SK-N-SH treated with all-trans-retinoic acid at 6 μM for 48 hours (cell line): ENCODE data around the gene POC1A.

Source experiments
- ATAC-seq: fragments of 200-7000 bp; cut with Tn5 transposase; 3 replicates; pipeline ENCODE4 v1.9.1; 2020; ENCODE audit warnings: mild to moderate bottlenecking, moderate library complexity
- ARNTL ChIP-seq: fragments of 450-650 bp; formaldehyde crosslinking; IDR thresholded peaks from 2 replicates; pipeline ENCODE4 v1.5.0; 2020; ENCODE audit warnings: low read depth, mild to moderate bottlenecking, moderate library complexity, borderline replicate concordance
- BACH2 ChIP-seq: fragments of 250-450 bp; sonication (Bioruptor Pico); IDR thresholded peaks from 2 replicates; pipeline ENCODE4 v1.9.0; 2021; ENCODE audit warnings: mild to moderate bottlenecking, borderline replicate concordance
- CSDC2 ChIP-seq: fragments of 250-450 bp; sonication (Bioruptor Pico); IDR thresholded peaks from 2 replicates; pipeline ENCODE4 v1.5.0; 2020; ENCODE audit warnings: mild to moderate bottlenecking, moderate library complexity
- ESRRG ChIP-seq: fragments of 250-450 bp; sonication (Bioruptor Pico); IDR thresholded peaks from 2 replicates; pipeline ENCODE4 v1.6.1; 2021; ENCODE audit warnings: mild to moderate bottlenecking
- GLIS3 ChIP-seq: fragments of 250-450 bp; sonication (Bioruptor Pico); IDR thresholded peaks from 2 replicates; pipeline ENCODE4 v1.5.0; 2020; ENCODE audit warnings: mild to moderate bottlenecking, moderate library complexity
- ISL1 ChIP-seq: fragments of 250-450 bp; sonication (Bioruptor Pico); IDR thresholded peaks from 2 replicates; pipeline ENCODE4 v2.1.2; 2022; ENCODE audit warnings: mild to moderate bottlenecking, moderate library complexity
- OSR1 ChIP-seq: fragments of 250-450 bp; sonication (Bioruptor Pico); IDR thresholded peaks from 2 replicates; pipeline ENCODE4 v1.8.0; 2022; ENCODE audit warnings: moderate library complexity, mild to moderate bottlenecking, inconsistent platforms
- PPARA ChIP-seq: fragments of 250-450 bp; sonication (Bioruptor Pico); IDR thresholded peaks from 2 replicates; pipeline ENCODE4 v1.5.0; 2020; ENCODE audit warnings: mild to moderate bottlenecking, borderline replicate concordance
- RARB ChIP-seq: fragments of 250-450 bp; sonication (Bioruptor Pico); IDR thresholded peaks from 2 replicates; pipeline ENCODE4 v1.8.0; 2021; ENCODE audit warnings: mild to moderate bottlenecking, moderate library complexity
- SNAI2 ChIP-seq: fragments of 250-450 bp; sonication (Bioruptor Pico); IDR thresholded peaks from 2 replicates; pipeline ENCODE4 v1.5.0; 2020; ENCODE audit warnings: mild to moderate bottlenecking, moderate library complexity
- TCF4 ChIP-seq: fragments of 250-450 bp; sonication (Bioruptor Pico); IDR thresholded peaks from 2 replicates; pipeline ENCODE4 v1.8.0; 2021; ENCODE audit warnings: mild to moderate bottlenecking, moderate library complexity, borderline replicate concordance
- TOX ChIP-seq: fragments of 250-450 bp; sonication (Bioruptor Pico); IDR thresholded peaks from 2 replicates; pipeline ENCODE4 v1.8.0; 2021; ENCODE audit warnings: mild to moderate bottlenecking, moderate library complexity, borderline replicate concordance
- ZC3H10 ChIP-seq: fragments of 250-450 bp; sonication (Bioruptor Pico); IDR thresholded peaks from 2 replicates; pipeline ENCODE4 v1.5.1; 2021; ENCODE audit warnings: mild to moderate bottlenecking, moderate library complexity
- ZFP3 ChIP-seq: fragments of 250-450 bp; sonication (Bioruptor Pico); IDR thresholded peaks from 2 replicates; pipeline ENCODE4 v1.5.0; 2020; ENCODE audit warnings: mild to moderate bottlenecking, moderate library complexity
- ZFP30 ChIP-seq: fragments of 450-650 bp; formaldehyde crosslinking; IDR thresholded peaks from 2 replicates; pipeline ENCODE4 v1.5.0; 2022; ENCODE audit warnings: mild to moderate bottlenecking, moderate library complexity
- ZNF565 ChIP-seq: fragments of 450-650 bp; formaldehyde crosslinking; conservative IDR thresholded peaks from 2 replicates; pipeline ENCODE4 v1.5.0; 2020; ENCODE audit warnings: low read depth, mild to moderate bottlenecking, moderate library complexity
- ZNF70 ChIP-seq: fragments of 450-650 bp; formaldehyde crosslinking; IDR thresholded peaks from 2 replicates; pipeline ENCODE4 v1.5.0; 2020; ENCODE audit warnings: mild to moderate bottlenecking, moderate library complexity
- TF ChIP-seq, protein P1 (sequence below): fragments of 250-450 bp; sonication (Bioruptor Pico); IDR thresholded peaks from 2 replicates; pipeline ENCODE4 v1.5.0; 2020; ENCODE audit warnings: mild to moderate bottlenecking, moderate library complexity
- TF ChIP-seq, protein P2 (sequence below): fragments of 250-450 bp; sonication (Bioruptor Pico); IDR thresholded peaks from 2 replicates; pipeline ENCODE4 v1.5.1; 2021; ENCODE audit warnings: mild to moderate bottlenecking, moderate library complexity
- TF ChIP-seq, protein P3 (sequence below): fragments of 250-450 bp; sonication (Bioruptor Pico); IDR thresholded peaks from 2 replicates; pipeline ENCODE4 v1.5.1; 2020; ENCODE audit warnings: low read depth, mild to moderate bottlenecking, moderate library complexity
- TF ChIP-seq, protein P4 (sequence below): fragments of 250-450 bp; sonication (Bioruptor Pico); IDR thresholded peaks from 2 replicates; pipeline ENCODE4 v1.8.0; 2020; ENCODE audit warnings: mild to moderate bottlenecking, moderate library complexity, borderline replicate concordance

Gene POC1A

DNA sequence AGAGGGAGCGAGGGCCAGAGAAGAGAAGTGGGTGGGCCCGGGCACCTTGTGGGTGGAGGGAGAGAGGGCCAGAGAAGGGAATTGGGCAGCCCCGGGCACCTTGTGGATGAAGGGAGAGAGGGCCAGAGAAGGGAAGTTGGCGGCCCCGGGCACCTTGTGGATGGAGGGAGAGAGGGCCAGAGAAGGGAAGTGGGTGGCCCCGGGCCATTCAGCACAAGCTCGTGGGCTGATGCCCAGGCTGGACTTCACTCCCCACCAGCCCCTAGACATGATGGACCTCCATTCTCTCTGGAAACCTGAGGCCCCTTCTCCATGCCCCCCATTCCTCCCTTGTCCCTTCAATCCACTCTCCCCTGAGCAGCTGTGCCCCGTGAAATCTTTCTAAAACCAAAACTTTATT is 113.6 kb downstream of the POC1A start:
- no peak for TF ChIP-seq PPARA (CRISPR knock-in tag)
- no peak for TF ChIP-seq ESRRG
- no peak for TF ChIP-seq ISL1 (CRISPR knock-in tag)
- no peak for TF ChIP-seq OSR1 (CRISPR knock-in tag)
- no peak for TF ChIP-seq ARNTL
- TF ChIP-seq ZNF70 (CRISPR knock-in tag), result no peak
- TF ChIP-seq ZC3H10 (CRISPR knock-in tag), result no peak
- TF ChIP-seq GLIS3 (CRISPR knock-in tag), result no peak
- no peak for TF ChIP-seq ZFP3 (CRISPR knock-in tag)
- no peak for TF ChIP-seq SNAI2 (CRISPR knock-in tag)
- TF ChIP-seq, protein P1, sequence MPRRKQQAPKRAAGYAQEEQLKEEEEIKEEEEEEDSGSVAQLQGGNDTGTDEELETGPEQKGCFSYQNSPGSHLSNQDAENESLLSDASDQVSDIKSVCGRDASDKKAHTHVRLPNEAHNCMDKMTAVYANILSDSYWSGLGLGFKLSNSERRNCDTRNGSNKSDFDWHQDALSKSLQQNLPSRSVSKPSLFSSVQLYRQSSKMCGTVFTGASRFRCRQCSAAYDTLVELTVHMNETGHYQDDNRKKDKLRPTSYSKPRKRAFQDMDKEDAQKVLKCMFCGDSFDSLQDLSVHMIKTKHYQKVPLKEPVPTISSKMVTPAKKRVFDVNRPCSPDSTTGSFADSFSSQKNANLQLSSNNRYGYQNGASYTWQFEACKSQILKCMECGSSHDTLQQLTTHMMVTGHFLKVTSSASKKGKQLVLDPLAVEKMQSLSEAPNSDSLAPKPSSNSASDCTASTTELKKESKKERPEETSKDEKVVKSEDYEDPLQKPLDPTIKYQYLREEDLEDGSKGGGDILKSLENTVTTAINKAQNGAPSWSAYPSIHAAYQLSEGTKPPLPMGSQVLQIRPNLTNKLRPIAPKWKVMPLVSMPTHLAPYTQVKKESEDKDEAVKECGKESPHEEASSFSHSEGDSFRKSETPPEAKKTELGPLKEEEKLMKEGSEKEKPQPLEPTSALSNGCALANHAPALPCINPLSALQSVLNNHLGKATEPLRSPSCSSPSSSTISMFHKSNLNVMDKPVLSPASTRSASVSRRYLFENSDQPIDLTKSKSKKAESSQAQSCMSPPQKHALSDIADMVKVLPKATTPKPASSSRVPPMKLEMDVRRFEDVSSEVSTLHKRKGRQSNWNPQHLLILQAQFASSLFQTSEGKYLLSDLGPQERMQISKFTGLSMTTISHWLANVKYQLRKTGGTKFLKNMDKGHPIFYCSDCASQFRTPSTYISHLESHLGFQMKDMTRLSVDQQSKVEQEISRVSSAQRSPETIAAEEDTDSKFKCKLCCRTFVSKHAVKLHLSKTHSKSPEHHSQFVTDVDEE (CRISPR knock-in tag), result no peak
- TF ChIP-seq, protein P2, sequence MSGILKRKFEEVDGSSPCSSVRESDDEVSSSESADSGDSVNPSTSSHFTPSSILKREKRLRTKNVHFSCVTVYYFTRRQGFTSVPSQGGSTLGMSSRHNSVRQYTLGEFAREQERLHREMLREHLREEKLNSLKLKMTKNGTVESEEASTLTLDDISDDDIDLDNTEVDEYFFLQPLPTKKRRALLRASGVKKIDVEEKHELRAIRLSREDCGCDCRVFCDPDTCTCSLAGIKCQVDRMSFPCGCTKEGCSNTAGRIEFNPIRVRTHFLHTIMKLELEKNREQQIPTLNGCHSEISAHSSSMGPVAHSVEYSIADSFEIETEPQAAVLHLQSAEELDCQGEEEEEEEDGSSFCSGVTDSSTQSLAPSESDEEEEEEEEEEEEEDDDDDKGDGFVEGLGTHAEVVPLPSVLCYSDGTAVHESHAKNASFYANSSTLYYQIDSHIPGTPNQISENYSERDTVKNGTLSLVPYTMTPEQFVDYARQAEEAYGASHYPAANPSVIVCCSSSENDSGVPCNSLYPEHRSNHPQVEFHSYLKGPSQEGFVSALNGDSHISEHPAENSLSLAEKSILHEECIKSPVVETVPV, result no peak
- no peak for TF ChIP-seq RARB (CRISPR knock-in tag)
- TF ChIP-seq CSDC2 (CRISPR knock-in tag), result no peak
- ATAC-seq, result no peak

DNA sequence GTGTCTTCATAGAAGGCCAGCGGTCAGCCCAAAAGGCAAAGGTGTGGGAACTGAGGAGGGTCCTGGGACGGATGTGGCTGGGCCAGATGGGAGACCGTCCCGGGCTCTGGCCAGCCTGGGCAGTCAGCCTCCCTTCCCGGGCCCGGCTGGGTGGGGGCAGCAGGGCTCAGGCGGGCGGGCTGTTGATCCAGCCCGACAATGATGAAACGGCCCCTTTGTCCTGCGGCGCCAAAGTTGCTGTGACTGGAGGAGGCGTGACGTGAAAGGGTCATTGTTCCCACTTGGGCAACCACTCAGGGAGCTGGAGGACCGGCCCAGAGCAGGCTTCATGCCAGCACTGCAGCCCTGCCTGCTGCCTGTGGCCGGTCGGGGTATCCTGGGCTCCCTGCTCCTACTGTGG is 114.4 kb downstream of the POC1A start:
- TF ChIP-seq, protein P3, sequence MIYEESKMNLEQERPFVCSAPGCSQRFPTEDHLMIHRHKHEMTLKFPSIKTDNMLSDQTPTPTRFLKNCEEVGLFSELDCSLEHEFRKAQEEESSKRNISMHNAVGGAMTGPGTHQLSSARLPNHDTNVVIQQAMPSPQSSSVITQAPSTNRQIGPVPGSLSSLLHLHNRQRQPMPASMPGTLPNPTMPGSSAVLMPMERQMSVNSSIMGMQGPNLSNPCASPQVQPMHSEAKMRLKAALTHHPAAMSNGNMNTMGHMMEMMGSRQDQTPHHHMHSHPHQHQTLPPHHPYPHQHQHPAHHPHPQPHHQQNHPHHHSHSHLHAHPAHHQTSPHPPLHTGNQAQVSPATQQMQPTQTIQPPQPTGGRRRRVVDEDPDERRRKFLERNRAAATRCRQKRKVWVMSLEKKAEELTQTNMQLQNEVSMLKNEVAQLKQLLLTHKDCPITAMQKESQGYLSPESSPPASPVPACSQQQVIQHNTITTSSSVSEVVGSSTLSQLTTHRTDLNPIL (CRISPR knock-in tag), result no peak
- TF ChIP-seq ZFP30, result no peak
- TF ChIP-seq, protein P4, sequence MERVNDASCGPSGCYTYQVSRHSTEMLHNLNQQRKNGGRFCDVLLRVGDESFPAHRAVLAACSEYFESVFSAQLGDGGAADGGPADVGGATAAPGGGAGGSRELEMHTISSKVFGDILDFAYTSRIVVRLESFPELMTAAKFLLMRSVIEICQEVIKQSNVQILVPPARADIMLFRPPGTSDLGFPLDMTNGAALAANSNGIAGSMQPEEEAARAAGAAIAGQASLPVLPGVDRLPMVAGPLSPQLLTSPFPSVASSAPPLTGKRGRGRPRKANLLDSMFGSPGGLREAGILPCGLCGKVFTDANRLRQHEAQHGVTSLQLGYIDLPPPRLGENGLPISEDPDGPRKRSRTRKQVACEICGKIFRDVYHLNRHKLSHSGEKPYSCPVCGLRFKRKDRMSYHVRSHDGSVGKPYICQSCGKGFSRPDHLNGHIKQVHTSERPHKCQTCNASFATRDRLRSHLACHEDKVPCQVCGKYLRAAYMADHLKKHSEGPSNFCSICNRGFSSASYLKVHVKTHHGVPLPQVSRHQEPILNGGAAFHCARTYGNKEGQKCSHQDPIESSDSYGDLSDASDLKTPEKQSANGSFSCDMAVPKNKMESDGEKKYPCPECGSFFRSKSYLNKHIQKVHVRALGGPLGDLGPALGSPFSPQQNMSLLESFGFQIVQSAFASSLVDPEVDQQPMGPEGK (CRISPR knock-in tag), result no peak
- TF ChIP-seq ISL1 (CRISPR knock-in tag), result no peak
- ATAC-seq, result no peak

DNA sequence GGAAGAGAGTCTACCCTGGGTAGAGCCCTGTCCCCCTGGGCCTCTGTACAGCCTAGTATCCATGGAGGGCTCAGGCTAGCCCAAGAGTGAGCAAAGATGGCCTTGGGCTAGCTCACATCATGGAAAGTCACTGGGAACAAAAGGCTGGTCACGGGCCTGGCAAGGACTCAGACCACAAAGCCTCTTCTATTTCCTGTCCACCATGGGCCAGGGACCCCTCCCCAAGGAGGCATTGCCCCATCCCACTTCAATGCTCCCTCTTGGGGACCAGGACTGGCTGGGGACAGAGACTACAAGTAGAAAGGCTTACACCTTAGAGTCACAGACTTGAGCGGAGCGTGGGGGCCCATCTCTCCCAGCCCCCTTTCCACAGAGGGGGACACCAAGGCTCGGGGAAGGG is 114.8 kb downstream of the POC1A start:
- no peak for TF ChIP-seq OSR1 (CRISPR knock-in tag)
- TF ChIP-seq TCF4 (CRISPR knock-in tag), result no peak
- no peak for TF ChIP-seq ZNF70 (CRISPR knock-in tag)
- TF ChIP-seq ZNF565, result no peak
- no peak for TF ChIP-seq TOX (CRISPR knock-in tag)
- TF ChIP-seq, protein P2, result no peak
- no peak for TF ChIP-seq PPARA (CRISPR knock-in tag)
- TF ChIP-seq ZC3H10 (CRISPR knock-in tag), result no peak
- TF ChIP-seq, protein P4 (CRISPR knock-in tag), result no peak
- TF ChIP-seq ZFP3 (CRISPR knock-in tag), result no peak
- no peak for TF ChIP-seq ESRRG
- TF ChIP-seq, protein P1 (CRISPR knock-in tag), result no peak
- no peak for TF ChIP-seq CSDC2 (CRISPR knock-in tag)
- TF ChIP-seq BACH2 (CRISPR knock-in tag), result no peak
- no peak for ATAC-seq
